GM19351 (cell line): ENCODE data around the gene SNIP1.
A peak's percentile ranks its signal among the peaks of the same experiment; 100 is the strongest.
"Not testable (repeated sequence)": the region's sequence is repeated elsewhere in the genome, so short reads cannot be mapped to it uniquely, and the experiment has no call there.

Experiments
- ATAC-seq: cut with Tn5 transposase; IDR thresholded peaks from one replicate; pipeline ENCODE4 v1.9.1; 2021; ENCODE audit warnings: mild to moderate bottlenecking, moderate library complexity; ENCODE audit not compliant: unreplicated experiment

Gene SNIP1

GRCh38 chr1:37514350-37515184, 39.5 kb downstream of the SNIP1 start, which contains the start of gene MEAF6:
Gene MEAF6, minus strand, starts transcription at chr1:37514766. Its CDS starts 20 bp downstream, at chr1:37514746.
- peak; percentile 85 for ATAC-seq

- ATAC-seq: peak; percentile 43
Observed at GRCh38 chr1:37513795-37514349, 40.2 kb downstream of the SNIP1 start.

- ATAC-seq: no peak
Observed at GRCh38 chr1:37509181-37509580, 44.9 kb downstream of the SNIP1 start.

GRCh38 chr1:37506740-37507139, 47.4 kb downstream of the SNIP1 start:
- ATAC-seq: no peak

- ATAC-seq: not testable (repeated sequence)
Observed at GRCh38 chr1:37502791-37503190, 51.3 kb downstream of the SNIP1 start.

DNA sequence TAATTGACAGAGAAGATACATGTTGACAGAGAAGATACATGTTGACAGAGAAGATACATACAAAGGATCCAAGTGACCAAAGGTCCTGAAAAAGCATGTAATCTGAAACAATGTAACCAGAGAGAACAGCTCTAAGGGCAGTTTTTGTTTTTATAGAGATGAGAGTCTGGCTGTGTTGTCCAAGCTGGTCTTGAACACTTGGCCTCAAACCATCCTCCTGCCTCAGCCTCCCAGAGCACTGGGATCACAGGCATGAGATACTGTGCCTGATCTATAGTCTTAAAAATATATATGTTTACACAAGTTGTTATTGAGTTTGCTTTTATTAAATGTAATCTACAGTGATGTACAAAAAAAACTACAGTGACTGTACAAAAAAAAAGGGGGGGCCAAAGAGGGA, 52.0 kb downstream of the SNIP1 start:
- ATAC-seq: no peak

- ATAC-seq: no peak
Observed at GRCh38 chr1:37501661-37502060, 52.4 kb downstream of the SNIP1 start.

GRCh38 chr1:37498872-37499617, 55.0 kb downstream of the SNIP1 start:
- ATAC-seq: no peak

DNA sequence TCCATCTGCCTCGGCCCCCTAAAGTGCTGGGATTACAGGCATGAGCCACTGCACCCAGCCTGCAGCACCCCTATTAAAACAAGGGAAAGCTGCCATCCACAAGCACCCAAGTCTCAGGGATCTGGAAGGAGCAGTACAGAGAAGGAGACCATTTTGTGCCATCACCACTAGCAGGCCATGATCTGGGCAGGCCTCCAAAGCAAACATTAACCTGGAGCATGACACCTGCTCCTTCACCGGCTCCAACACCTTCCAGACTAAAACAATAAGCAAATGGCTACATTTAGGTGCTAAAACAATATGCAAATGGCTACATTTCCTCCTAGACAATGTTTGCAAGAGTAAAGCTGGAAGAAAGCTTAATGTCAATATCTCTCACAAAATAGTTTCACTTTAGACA, 56.3 kb downstream of the SNIP1 start:
- ATAC-seq: no peak

- no peak for ATAC-seq
Observed at GRCh38 chr1:37495875-37496274, 58.2 kb downstream of the SNIP1 start.

DNA sequence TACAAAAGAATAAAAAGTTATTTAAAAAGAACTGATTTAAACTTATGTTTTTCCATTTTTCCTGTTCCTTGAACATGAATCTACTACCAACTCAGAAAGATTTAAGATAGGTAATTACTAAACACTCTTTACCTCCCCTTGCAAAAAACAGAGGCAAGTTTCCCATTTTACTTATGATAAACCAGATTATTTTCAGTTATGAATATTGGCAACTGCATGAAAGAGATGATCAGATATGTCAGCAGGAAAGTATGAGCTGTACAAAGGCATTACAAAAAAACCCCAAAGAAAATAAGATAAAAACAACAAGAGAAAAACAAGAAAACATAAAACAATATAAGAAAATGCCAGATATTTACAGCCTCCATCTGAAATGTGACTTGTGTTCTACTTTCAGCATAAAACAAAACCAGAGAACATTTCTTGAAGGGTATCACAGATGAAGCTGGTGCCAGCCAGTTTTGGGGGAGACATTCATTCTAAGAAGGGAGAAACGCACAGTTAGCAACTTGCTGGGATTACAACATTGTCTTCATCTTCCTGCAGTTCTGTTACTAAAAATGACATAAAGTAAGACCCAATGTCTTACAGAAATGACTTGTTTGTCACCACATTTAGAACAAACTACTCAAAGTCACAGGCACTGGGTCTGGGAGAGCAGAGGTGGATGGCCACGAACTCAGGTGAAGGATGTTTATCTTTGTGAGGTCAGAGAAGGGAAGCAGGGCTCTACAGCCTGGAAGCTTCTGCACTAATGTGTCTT, 60.6 kb downstream of the SNIP1 start:
- ATAC-seq: no peak

GRCh38 chr1:37487619-37487984, 66.5 kb downstream of the SNIP1 start:
- ATAC-seq: no peak

DNA sequence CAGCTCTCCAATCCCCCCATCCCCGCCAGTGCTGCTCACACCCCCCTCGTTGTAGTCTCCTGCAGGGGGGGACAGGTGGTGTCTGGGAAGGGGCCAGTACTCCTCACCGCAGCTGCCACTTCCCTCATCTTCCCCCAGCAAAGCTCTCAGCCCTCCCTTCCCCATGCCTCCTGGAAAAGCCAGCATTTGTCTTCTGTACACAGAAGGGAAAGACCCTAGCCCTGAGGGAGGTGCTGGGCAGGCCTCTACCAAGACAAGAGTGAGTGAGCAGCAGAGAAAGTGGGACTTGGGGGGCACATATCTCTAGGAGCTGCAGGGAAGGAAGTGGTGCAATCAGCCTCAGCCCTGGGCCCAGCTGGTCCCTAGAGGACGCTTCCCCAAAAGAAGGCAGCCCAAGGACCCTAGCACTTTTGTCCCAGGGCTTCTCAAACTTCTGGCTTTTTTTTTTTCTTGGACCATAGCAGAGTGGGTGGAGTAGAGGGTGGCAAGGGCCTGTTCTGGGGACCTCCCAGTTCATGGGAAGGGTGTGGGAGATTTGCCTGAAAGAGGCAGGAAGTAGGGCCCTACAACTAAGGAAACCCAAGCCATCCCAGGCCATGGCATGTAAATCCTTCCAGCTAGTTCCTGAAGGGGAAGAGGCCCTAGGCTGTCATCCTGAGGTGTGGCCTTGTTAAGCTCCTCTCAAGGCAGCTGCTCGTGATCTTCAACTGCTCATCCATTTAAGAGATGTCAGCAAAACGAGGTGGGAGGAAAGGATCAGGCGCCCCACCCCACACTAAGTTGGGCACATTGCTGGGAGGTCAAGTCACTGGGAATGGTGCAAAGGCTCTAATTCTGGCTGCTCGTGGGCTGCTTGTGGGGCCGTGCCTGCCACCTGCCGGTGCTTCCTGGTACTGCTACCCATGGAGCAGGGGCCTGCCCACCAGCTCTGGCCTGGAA, 67.1 kb downstream of the SNIP1 start:
- ATAC-seq: no peak

DNA sequence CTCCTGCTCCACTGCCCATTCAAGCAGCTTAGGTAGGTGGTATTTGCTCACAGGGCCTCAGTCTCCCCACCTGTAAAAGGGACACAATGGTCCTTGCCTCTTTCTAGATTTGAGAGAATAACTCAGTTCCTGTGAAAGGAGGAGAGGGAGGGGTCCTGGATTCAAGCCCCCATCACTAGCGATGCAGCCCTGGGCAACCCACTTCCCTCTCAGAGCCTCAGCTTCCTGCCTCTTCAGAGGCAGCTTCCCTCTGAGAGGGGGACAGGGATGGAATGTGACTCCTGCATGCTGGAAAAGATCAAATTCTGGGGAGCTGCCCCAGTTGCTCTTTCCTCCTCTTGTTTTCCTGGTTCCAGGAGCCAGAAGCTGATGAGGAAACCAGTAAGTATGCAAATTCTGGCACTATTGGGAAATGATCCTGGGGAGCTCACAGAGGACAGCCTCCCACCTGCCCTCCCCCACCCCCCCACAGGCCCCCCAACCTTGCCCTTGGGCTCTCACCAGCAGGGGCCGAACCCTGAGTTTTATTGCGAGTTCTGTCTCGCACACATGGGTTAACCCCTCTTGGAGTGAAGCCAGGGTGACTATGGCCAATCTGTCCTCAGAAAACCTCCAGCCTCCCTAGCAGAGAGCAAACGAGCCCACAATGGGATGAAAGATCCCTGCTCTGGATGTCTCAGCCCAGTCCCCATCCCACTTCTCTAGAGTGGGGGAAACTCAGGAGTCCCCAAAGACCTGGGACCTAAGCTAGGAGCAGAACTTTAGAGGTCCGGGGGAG, 68.0 kb downstream of the SNIP1 start:
- ATAC-seq: no peak
